Stimulated activated CD4-positive, alpha-beta T cell treated with anti-CD3 and anti-CD28 coated beads, Interleukin-1b, Interleukin-23, amount 100 ng/mL, for 48 hours (primary cell): ENCODE results near the gene ARHGAP31.
A peak's percentile ranks its signal among the peaks of the same experiment; 100 is the strongest.
"Not testable (repeated sequence)": the region's sequence is repeated elsewhere in the genome, so short reads cannot be mapped to it uniquely, and the experiment has no call there.

Experiments
- DNase-seq: peaks from one replicate; pipeline ENCODE4 v3.0.0-alpha.2; 2020

Gene ARHGAP31, protein sequence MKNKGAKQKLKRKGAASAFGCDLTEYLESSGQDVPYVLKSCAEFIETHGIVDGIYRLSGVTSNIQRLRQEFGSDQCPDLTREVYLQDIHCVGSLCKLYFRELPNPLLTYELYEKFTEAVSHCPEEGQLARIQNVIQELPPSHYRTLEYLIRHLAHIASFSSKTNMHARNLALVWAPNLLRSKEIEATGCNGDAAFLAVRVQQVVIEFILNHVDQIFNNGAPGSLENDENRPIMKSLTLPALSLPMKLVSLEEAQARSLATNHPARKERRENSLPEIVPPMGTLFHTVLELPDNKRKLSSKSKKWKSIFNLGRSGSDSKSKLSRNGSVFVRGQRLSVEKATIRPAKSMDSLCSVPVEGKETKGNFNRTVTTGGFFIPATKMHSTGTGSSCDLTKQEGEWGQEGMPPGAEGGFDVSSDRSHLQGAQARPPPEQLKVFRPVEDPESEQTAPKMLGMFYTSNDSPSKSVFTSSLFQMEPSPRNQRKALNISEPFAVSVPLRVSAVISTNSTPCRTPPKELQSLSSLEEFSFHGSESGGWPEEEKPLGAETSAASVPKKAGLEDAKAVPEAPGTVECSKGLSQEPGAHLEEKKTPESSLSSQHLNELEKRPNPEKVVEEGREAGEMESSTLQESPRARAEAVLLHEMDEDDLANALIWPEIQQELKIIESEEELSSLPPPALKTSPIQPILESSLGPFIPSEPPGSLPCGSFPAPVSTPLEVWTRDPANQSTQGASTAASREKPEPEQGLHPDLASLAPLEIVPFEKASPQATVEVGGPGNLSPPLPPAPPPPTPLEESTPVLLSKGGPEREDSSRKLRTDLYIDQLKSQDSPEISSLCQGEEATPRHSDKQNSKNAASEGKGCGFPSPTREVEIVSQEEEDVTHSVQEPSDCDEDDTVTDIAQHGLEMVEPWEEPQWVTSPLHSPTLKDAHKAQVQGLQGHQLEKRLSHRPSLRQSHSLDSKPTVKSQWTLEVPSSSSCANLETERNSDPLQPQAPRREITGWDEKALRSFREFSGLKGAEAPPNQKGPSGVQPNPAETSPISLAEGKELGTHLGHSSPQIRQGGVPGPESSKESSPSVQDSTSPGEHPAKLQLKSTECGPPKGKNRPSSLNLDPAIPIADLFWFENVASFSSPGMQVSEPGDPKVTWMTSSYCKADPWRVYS (N-terminal part only)

GRCh38 chr3:119293871-119294695 is at the start of gene ARHGAP31:
ARHGAP31 (plus strand) TSS chr3:119294383; CDS start chr3:119294905, 522 bp downstream.
- DNase-seq = peak; percentile 88

DNA sequence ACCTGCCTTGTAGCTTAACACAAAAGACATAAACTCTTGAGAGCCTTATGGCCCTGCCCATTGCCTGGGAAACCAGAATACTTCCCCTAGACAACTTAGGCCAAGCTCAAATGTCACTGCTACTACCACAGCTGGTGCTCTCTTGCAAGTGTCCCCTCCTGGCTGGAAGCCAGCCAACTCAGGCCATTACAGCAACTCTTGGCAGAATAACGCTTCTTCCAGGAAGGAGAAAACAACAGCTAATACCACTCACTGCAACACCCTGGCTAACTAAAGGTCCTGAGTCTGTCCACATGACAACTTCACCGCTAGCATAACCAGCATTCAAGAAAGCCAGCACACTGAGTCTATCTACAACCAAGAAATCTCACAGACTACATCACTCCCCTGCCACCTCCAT is 48.4 kb upstream of the ARHGAP31 start:
- no peak for DNase-seq

DNA sequence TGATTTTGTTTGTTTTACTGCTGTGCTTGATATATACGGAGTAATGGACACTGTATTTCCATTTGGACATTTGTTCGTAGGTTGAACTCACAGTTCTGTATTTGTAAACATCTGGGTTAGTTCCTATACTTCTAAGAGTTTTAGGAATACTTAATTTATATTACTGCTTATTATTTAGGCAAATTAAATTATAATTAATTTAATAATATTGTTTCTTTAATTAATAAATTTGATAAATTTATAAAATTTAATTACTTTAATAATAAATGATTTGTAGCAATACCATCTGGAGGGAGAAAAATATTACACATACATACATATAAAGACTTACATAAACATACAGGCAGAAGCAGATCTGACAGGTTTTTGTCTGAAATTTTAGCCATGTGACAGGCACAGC is 39.0 kb upstream of the ARHGAP31 start:
- no peak for DNase-seq

GRCh38 chr3:119257111-119257510 is 37.1 kb upstream of the ARHGAP31 start:
- no peak for DNase-seq

GRCh38 chr3:119257654-119258410 is 36.4 kb upstream of the ARHGAP31 start:
- no peak for DNase-seq

DNA sequence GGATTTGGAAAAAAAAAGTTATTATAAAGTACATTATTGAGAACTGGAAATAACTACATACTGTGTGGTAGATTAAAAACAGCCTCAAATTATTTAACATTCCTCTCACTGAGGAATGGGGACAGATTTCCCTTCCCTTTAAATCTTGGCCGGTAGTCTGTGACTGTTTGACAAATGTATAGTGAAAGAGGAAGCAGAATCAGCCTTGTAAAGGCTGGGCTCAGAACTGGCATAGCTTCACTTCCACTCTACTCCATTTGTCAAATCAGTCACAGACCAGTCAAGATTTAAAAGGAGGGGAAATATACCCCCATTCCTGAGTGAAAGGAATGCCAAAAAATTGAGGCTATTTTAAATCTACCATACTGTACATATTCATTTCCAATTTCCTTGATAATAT is 35.3 kb upstream of the ARHGAP31 start:
- DNase-seq = no peak

DNA sequence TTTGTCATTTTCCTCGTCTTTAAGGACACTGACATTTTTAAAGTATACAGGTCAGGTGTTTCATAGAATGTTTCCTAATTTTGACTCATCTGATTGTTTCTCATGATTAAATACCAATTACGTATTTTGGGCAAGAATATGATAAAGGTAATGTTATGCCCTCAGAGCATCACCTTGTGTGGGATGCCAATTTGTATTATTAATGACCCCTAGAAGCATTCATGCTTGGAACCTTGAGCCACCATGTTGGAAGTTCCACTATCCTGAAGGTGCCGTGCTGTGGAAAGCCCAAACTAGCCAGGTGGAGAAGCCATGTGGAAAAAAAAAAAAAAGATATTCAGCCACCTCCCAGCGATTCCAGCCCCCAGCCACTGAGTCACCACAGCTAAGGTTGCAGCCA is 34.4 kb upstream of the ARHGAP31 start:
- no peak for DNase-seq

GRCh38 chr3:119261055-119261454 is 33.1 kb upstream of the ARHGAP31 start:
- DNase-seq = no peak

DNA sequence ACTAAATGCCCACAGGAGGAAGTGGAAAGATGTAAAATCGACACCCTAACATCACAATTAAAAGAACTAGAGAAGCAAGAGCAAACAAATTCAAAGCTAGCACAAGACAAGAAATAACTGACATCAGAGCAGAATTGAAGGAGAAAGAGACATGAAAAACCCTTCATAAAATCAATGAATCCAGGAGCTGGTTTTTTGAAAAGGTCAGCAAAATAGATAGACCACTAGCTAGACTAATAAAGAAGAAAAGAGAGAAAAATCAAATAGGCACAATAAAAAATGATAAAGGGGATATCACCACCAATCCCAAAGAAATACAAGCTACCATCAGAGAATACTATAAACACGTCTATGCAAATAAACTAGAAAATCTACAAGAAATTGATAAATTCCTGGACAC is 24.0 kb upstream of the ARHGAP31 start:
- DNase-seq = not testable (repeated sequence)

- no peak for DNase-seq
Observed at GRCh38 chr3:119276680-119277079, 17.5 kb upstream of the ARHGAP31 start.

- no peak for DNase-seq
Observed at GRCh38 chr3:119279101-119279554, 15.1 kb upstream of the ARHGAP31 start.

- no peak for DNase-seq
Observed at GRCh38 chr3:119279584-119280243, 14.5 kb upstream of the ARHGAP31 start.

- no peak for DNase-seq
Observed at GRCh38 chr3:119288669-119289403, 5.3 kb upstream of the ARHGAP31 start.

- no peak for DNase-seq
Observed at GRCh38 chr3:119289404-119289770, 4.8 kb upstream of the ARHGAP31 start.

- no peak for DNase-seq
Observed at GRCh38 chr3:119290613-119291012, 3.6 kb upstream of the ARHGAP31 start.

- no peak for DNase-seq
Observed at GRCh38 chr3:119291062-119291700, 3.0 kb upstream of the ARHGAP31 start.

DNA sequence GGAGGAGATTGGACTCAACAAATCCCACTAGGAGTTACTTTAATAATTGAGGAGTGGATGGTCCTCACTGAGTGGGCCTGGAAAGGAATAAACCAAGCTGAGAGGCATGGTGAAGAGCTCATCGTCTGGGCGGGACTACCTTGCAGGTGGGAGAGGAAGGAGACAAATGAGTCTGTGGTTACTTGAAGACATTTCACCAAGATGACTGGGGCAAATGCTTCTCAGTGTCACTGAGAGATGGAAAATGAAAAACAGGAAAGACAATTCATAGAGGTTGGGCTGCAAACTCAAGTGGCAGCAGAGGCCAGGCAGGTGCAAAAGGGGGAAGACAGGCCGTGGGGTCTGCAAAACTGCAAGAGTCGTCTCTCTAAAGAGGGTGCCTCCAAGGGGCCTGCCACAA is 1.5 kb upstream of the ARHGAP31 start:
- peak; percentile 9 for DNase-seq

DNA sequence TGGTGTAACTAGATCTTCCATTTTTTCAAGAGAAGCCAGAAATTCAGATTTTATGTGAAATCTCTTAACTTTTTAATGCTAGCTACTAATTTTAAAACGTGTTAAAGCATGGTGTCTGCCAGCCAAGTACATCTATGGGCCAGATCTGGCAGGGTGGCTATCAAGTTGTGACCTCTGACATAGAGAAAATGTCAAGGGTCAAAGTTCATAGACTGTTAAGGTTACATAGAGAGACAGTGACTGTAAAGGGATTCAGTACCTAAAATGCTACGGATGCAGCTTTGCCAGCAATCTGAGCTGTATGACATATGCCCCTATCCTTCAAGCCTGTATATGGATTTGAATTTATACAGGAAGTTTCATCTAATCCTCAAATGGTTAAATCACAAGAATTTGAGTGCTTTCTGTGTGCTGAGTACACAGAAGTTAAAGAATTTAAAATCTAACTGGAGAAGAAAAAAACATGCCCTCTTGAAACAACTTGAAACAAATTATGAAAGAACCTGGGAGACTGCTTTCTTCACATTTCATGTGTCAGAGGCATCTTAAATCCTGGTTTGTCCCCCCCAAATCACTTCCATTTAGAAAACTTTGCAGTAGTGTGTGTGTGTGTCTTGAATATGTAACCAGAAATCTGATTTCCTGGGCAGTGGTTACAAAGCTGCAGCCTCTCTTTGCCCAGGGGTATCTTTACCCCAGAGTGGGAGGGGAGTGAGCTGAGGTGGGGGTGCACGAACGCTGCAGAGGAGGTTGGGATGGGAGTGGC is 895 bp upstream of the ARHGAP31 start:
- DNase-seq = no peak
